GM19351 (cell line): Measurements from ENCODE around the gene DPH6.
"Not testable (repeated sequence)": the region's sequence is repeated elsewhere in the genome, so short reads cannot be mapped to it uniquely, and the experiment has no call there.

Experiments
- ATAC-seq: cut with Tn5 transposase; IDR thresholded peaks from one replicate; pipeline ENCODE4 v1.9.1; 2021; ENCODE audit warnings: mild to moderate bottlenecking, moderate library complexity; ENCODE audit not compliant: unreplicated experiment

The DPH6 gene

GRCh38 chr15:35545824-35546510 is at the start of gene DPH6:
DPH6 (minus strand) TSS chr15:35546165; CDS start chr15:35546141, 24 bp downstream.
- ATAC-seq, result peak; percentile 84

- no peak for ATAC-seq
Observed at GRCh38 chr15:35595656-35596055, 49.7 kb upstream of the DPH6 start.

- not testable (repeated sequence) for ATAC-seq
Observed at GRCh38 chr15:35591987-35592386, 46.0 kb upstream of the DPH6 start.

- ATAC-seq, result no peak
Observed at GRCh38 chr15:35583863-35584528, 38.0 kb upstream of the DPH6 start.

GRCh38 chr15:35580606-35581005 is 34.6 kb upstream of the DPH6 start:
- ATAC-seq, result no peak

GRCh38 chr15:35567392-35567791 is 21.4 kb upstream of the DPH6 start:
- ATAC-seq, result no peak

- no peak for ATAC-seq
Observed at GRCh38 chr15:35566991-35567390, 21.0 kb upstream of the DPH6 start.

- no peak for ATAC-seq
Observed at GRCh38 chr15:35565901-35566300, 19.9 kb upstream of the DPH6 start.

GRCh38 chr15:35562641-35563040 is 16.7 kb upstream of the DPH6 start:
- ATAC-seq, result no peak

- ATAC-seq, result no peak
Observed at GRCh38 chr15:35561308-35561707, 15.3 kb upstream of the DPH6 start.

GRCh38 chr15:35560870-35561269 is 14.9 kb upstream of the DPH6 start:
- ATAC-seq, result no peak

GRCh38 chr15:35560258-35560657 is 14.3 kb upstream of the DPH6 start:
- no peak for ATAC-seq

- no peak for ATAC-seq
Observed at GRCh38 chr15:35559683-35560082, 13.7 kb upstream of the DPH6 start.

- no peak for ATAC-seq
Observed at GRCh38 chr15:35557544-35557943, 11.6 kb upstream of the DPH6 start.

GRCh38 chr15:35557012-35557411 is 11.0 kb upstream of the DPH6 start:
- no peak for ATAC-seq

- no peak for ATAC-seq
Observed at GRCh38 chr15:35555244-35555643, 9.3 kb upstream of the DPH6 start.

GRCh38 chr15:35550957-35551356 is 5.0 kb upstream of the DPH6 start:
- no peak for ATAC-seq

- no peak for ATAC-seq
Observed at GRCh38 chr15:35549567-35549966, 3.6 kb upstream of the DPH6 start.

- no peak for ATAC-seq
Observed at GRCh38 chr15:35548435-35548834, 2.5 kb upstream of the DPH6 start.

GRCh38 chr15:35547775-35548364 is 1.9 kb upstream of the DPH6 start:
- ATAC-seq, result no peak

GRCh38 chr15:35546511-35547381 is 781 bp upstream of the DPH6 start:
- ATAC-seq, result no peak
